Keratinocyte (primary cell): ENCODE results near the gene GPR75. TPM values are rescaled to one million over a fixed set of nuclear protein-coding genes. Genes with fewer than 3 reads are reported as not detected.

Experiments used
- DNase-seq: peaks from one replicate; pipeline ENCODE4 v3.0.0-alpha.2; 2011; ENCODE audit warnings: low read depth, missing footprints, low spot score
- FAIRE-seq: peaks from 2 replicates; lab custom pipeline; 2011; peaks lifted over from hg19 to GRCh38; lab: Jason Lieb, UNC
- H2AFZ ChIP-seq: 2 replicates; pipeline ENCODE4 v1.6.0; 2012; ENCODE audit warnings: low read length, control low read depth, inconsistent platforms; ENCODE audit not compliant: control insufficient read depth
- H3K27ac ChIP-seq: 2 replicates; pipeline ENCODE4 v1.5.1; 2011; ENCODE audit warnings: low read length; ENCODE audit not compliant: control insufficient read depth, insufficient read depth
- H3K27me3 ChIP-seq: 3 replicates; pipeline ENCODE4 v1.6.0; 2011; ENCODE audit warnings: low read length; ENCODE audit not compliant: control insufficient read depth, insufficient read depth; ENCODE audit errors: extremely low read depth
- H3K36me3 ChIP-seq, 2 experiments: 2 replicates in 1 of 2; 3 replicates in 1 of 2; pipeline ENCODE4 v1.5.1; 2011; ENCODE audit warnings: low read length in 2 of 2, mild to moderate bottlenecking in 1 of 2; ENCODE audit not compliant: control insufficient read depth in 2 of 2, insufficient read depth in 2 of 2; ENCODE audit errors: extremely low read depth in 1 of 2
- H3K4me1 ChIP-seq: 3 replicates; pipeline ENCODE4 v1.5.1; 2011; ENCODE audit warnings: low read length; ENCODE audit not compliant: control insufficient read depth, insufficient read depth; ENCODE audit errors: extremely low read depth
- H3K4me2 ChIP-seq: 3 replicates; pipeline ENCODE4 v1.6.0; 2011; ENCODE audit warnings: low read depth, low read length; ENCODE audit not compliant: control insufficient read depth, insufficient read depth; ENCODE audit errors: extremely low read depth
- H3K4me3 ChIP-seq, 3 experiments: fragments of 200-600 bp in 1 of 3; sonication (generic) in 1 of 3; 2 replicates in 2 of 3; 3 replicates in 1 of 3; pipeline ENCODE4 v1.5.1; 2011 to 2016; ENCODE audit warnings: low read length in 3 of 3, mild to moderate bottlenecking in 3 of 3, control low read depth in 2 of 3, inconsistent platforms in 1 of 3, low read depth in 1 of 3, mixed read lengths in 1 of 3, mixed run types in 1 of 3, moderate library complexity in 1 of 3; ENCODE audit not compliant: control insufficient read depth in 2 of 3, insufficient read depth in 2 of 3; ENCODE audit errors: extremely low read depth in 1 of 3
- H3K79me2 ChIP-seq: 2 replicates; pipeline ENCODE4 v1.6.0; 2012; ENCODE audit warnings: low read length; ENCODE audit not compliant: control insufficient read depth, insufficient read depth
- H3K9ac ChIP-seq: 3 replicates; pipeline ENCODE4 v1.6.0; 2011; ENCODE audit warnings: low read length; ENCODE audit not compliant: control insufficient read depth, insufficient read depth; ENCODE audit errors: extremely low read depth
- H3K9me1 ChIP-seq: 3 replicates; pipeline ENCODE4 v1.6.0; 2011; ENCODE audit warnings: low read length; ENCODE audit not compliant: control insufficient read depth, insufficient read depth; ENCODE audit errors: extremely low read depth
- H3K9me3 ChIP-seq: 2 replicates; pipeline ENCODE4 v1.5.1; 2012; ENCODE audit warnings: low read depth, low read length; ENCODE audit not compliant: control insufficient read depth
- H4K20me1 ChIP-seq: 3 replicates; pipeline ENCODE4 v1.6.0; 2011; ENCODE audit warnings: low read length; ENCODE audit not compliant: control insufficient read depth, insufficient read depth; ENCODE audit errors: extremely low read depth
- EZH2 ChIP-seq: IDR thresholded peaks from one replicate; pipeline ENCODE4 v1.6.1; 2012; ENCODE audit warnings: inconsistent platforms, mild to moderate bottlenecking, low read length, moderate library complexity
- dilution Hi-C: fragments of 300-500 bp; cut with MboI; formaldehyde crosslinking; loops from one replicate; pipeline ENCODE4 v1.7.0; 2020; ENCODE audit warnings: low sequenced_read_pairs; ENCODE audit not compliant: extremely low pct_ligation_motif_present
- polyA minus RNA-seq, 3 experiments: library from RNA; depleted of rRNA, polyadenylated mRNA; stranded (reverse); fragments of >200 nt; gene quantifications; 1 replicate in 1 of 3; 2 replicates in 1 of 3; 3 replicates in 1 of 3; pipeline ENCODE4 v1.2.3, GENCODE V29; 2011
- polyA plus RNA-seq, 5 experiments: library from polyadenylated mRNA; depleted of rRNA in 3 of 5; stranded (reverse) in 3 of 5; stranded (forward) in 1 of 5; unstranded in 1 of 5; fragments of >200 nt; gene quantifications; 1 replicate in 1 of 5; 2 replicates in 3 of 5; 3 replicates in 1 of 5; pipeline versions ENCODE4 v1.2.1 to v1.2.3, GENCODE V29; 2011 to 2012; ENCODE audit warnings: missing spikeins in 2 of 5, low read depth in 1 of 5, low replicate concordance in 1 of 5
- TF ChIP-seq, protein P1 (sequence below), 3 experiments: IDR thresholded peaks in 1 of 3; conservative IDR thresholded peaks in 1 of 3; optimal IDR thresholded peaks in 1 of 3; 2 replicates in 2 of 3; 3 replicates in 1 of 3; pipeline versions ENCODE3 to v1.5.1; 2011; ENCODE audit warnings: low read length in 3 of 3, mild to moderate bottlenecking in 3 of 3, moderate library complexity in 2 of 3, control low read depth in 1 of 3, inconsistent platforms in 1 of 3; ENCODE audit not compliant: insufficient read depth in 2 of 3; ENCODE audit errors: extremely low read depth in 1 of 3

GPR75 gene
- 2.1 to 2.7 TPM (median 2.2 TPM) in 3 replicates for polyA plus RNA-seq
- polyA plus RNA-seq (2011; ENCODE audit: low read depth) = 0.49 TPM
- 0.22 and 0.60 TPM in 2 replicates for polyA plus RNA-seq (2011; cell fraction: cytosol; rRNA removed)
- polyA plus RNA-seq (2011; cell fraction: nucleus; rRNA removed) = 11.8 and 13.2 TPM in 2 replicates
- polyA plus RNA-seq (2012; ENCODE audit: low replicate concordance) = 0.80 and 1.2 TPM in 2 replicates
- polyA minus RNA-seq = 3.5 to 15.2 TPM (median 8.2 TPM) in 3 replicates
- polyA minus RNA-seq (2011; cell fraction: cytosol; rRNA and poly(A)+ RNA removed) = not detected
- polyA minus RNA-seq (2011; cell fraction: nucleus; rRNA and poly(A)+ RNA removed) = 9.2 and 18.2 TPM in 2 replicates

DNA sequence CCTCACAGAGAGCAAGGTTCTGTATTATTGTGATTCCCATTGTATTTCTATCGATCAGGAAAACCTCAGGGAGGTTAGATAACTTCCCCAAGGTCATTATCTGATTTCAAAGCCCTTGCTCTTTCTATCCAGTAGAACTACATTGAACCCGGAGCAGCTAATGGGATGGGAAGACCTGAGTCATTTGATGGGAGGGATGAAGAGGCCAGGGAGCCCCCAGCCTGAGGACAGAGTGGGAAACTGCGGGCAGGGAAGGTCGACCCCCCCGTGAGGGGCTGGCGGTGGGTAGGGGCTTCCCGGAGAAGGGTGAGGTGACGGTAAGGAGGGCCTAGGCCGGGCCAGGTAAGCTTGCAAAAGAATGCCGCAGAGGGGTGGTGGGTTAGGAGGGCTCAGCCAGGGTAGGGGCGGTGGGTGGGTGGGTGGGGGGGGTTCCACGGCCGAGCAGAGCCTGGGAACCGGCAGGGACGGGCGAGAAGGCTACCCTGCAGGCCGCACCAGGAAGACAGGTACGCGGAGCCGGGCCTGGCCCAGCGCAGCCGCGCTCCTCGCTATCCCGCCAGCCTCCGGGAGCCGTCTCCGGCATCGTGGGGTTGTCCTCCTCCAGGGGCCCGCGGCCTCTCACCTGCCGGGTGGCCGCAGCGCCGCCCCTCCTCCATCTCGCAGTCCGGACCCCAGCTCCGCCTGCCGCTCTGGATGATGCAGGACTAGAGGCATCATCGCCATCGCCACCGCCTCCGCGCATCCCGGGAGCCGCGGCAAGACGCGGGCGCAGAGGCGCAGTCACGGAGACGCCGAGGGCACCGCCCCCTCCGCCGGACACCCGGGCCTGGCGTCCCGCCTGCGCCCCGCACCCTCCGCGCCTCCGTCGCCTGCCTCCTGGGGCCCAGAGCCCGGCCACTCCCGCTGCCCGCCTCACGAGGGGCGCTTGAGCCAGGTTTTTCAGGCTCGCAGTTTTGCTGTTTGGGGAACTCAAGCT is at the start of gene GPR75:
Gene GPR75 (minus strand): TSS at position 762 of the 976 bp plus-strand sequence. CDS start 5,211 bp downstream, outside the sequence.
- no peak for FAIRE-seq
- peak within 1 kb of the TSS; percentile 49 for H3K4me2 ChIP-seq
- peak within 1 kb of the TSS in 2 of 3 experiments; percentile 2 to 45 for H3K4me3 ChIP-seq
- TF ChIP-seq, protein P1, sequence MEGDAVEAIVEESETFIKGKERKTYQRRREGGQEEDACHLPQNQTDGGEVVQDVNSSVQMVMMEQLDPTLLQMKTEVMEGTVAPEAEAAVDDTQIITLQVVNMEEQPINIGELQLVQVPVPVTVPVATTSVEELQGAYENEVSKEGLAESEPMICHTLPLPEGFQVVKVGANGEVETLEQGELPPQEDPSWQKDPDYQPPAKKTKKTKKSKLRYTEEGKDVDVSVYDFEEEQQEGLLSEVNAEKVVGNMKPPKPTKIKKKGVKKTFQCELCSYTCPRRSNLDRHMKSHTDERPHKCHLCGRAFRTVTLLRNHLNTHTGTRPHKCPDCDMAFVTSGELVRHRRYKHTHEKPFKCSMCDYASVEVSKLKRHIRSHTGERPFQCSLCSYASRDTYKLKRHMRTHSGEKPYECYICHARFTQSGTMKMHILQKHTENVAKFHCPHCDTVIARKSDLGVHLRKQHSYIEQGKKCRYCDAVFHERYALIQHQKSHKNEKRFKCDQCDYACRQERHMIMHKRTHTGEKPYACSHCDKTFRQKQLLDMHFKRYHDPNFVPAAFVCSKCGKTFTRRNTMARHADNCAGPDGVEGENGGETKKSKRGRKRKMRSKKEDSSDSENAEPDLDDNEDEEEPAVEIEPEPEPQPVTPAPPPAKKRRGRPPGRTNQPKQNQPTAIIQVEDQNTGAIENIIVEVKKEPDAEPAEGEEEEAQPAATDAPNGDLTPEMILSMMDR (optimal IDR thresholded peaks at IDR 0.05 in 1 of 3, IDR thresholded peaks at IDR 0.05 in 1 of 3, conservative IDR thresholded peaks at IDR 0.05 in 1 of 3; ENCODE audit: extremely low read depth in 1 of 3, insufficient read depth in 2 of 3, low read length in 3 of 3) = no peak
- no peak for TF ChIP-seq EZH2
- peaks cover 3 to 20% of the 10 kb centered on the region in 2 experiments for H3K36me3 ChIP-seq
- H2AFZ ChIP-seq = no peak within 1 kb of the TSS
- no peaks in the 10 kb centered on the region for H4K20me1 ChIP-seq
- no peaks in the 10 kb centered on the region for H3K9me1 ChIP-seq
- no peaks in the 10 kb centered on the region for H3K79me2 ChIP-seq
- no peaks in the 10 kb centered on the region for H3K4me1 ChIP-seq
- H3K27me3 ChIP-seq = no peaks in the 10 kb centered on the region
- H3K27ac ChIP-seq = no peak within 1 kb of the TSS
- no peaks in the 10 kb centered on the region for H3K9me3 ChIP-seq
- no peak for DNase-seq
- dilution Hi-C loops = no loop called here
- no peak within 1 kb of the TSS for H3K9ac ChIP-seq

- Histone ChIP-seq H3K9me1 (no peaks in the 10 kb centered on the region), H3K9me3 (no peaks in the 10 kb centered on the region), H3K9ac (no peak overlapping the region), H4K20me1 (no peaks in the 10 kb centered on the region), H3K27ac (no peak overlapping the region), H3K27me3 (no peaks in the 10 kb centered on the region), H3K4me3 (no peak overlapping the region), H3K79me2 (no peaks in the 10 kb centered on the region), H3K36me3 (peaks cover 15 to 30% of the 10 kb centered on the region in 2 experiments), H3K4me2 (no peak overlapping the region), H2AFZ (no peak overlapping the region), H3K4me1 (no peaks in the 10 kb centered on the region)
- FAIRE-seq (no peak), DNase-seq (no peak)
- TF ChIP-seq, protein P1 (optimal IDR thresholded peaks at IDR 0.05 in 1 of 3, IDR thresholded peaks at IDR 0.05 in 1 of 3, conservative IDR thresholded peaks at IDR 0.05 in 1 of 3; ENCODE audit: extremely low read depth in 1 of 3, insufficient read depth in 2 of 3, low read length in 3 of 3) = no peak
- no peak for TF ChIP-seq EZH2
- dilution Hi-C loops = no loop called here
Observed at GRCh38 chr2:53907582-53907981, 47.8 kb upstream of the GPR75 start.
